GM10847 (cell line): ENCODE data around the gene ZNF48.
A peak's percentile ranks its signal among the peaks of the same experiment; 100 is the strongest.

Source experiments
- POLR2A ChIP-seq: IDR thresholded peaks from 2 replicates; pipeline ENCODE4 v1.6.1; 2011; ENCODE audit not compliant: insufficient read length; ENCODE audit errors: extremely low read depth

Gene ZNF48

GRCh38 chr16:30395155-30395991 is at the start of gene ZNF48:
ZNF48 (plus strand) TSS chr16:30395420; CDS start chr16:30395795, 375 bp downstream.
- TF ChIP-seq POLR2A: peak; percentile 56

DNA sequence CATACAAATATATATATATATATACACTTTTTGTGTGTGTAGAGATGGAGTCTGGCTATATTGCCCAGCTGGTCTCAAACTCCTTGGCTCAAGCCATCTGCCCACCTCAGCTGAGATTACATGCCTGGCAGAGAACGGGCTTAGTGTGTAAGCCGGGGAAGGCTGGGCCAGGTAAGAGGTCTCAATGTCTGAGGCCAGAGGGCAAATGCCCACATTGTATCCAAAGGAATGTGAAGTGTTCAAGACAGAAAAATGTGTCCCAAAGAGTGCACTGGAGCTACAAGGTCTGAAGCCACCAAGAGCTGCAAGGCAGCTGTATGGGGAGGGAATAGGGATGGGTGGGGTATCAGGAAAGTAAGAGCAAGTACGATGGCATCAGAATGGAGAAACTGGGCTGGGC is 48.9 kb upstream of the ZNF48 start:
- no peak for TF ChIP-seq POLR2A

DNA sequence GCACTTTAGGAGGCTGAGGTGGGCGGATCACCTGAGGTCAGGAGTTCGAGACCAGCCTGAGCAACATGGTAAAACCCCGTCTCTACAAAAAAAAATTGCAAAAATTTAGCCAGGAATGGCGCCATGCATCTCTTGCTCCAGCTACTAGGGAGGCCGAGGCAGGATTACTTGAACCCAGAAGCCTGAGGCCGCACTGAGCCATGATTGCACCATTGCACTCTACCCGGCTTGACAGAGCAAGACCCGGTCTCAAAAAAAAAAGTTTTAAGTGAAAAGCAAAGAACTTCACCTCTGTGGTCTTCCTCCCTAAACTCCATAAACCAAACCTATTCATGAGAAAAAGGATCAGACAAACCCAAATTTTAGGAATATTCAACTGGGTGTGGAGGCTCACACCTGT is 47.1 kb upstream of the ZNF48 start:
- TF ChIP-seq POLR2A: no peak

DNA sequence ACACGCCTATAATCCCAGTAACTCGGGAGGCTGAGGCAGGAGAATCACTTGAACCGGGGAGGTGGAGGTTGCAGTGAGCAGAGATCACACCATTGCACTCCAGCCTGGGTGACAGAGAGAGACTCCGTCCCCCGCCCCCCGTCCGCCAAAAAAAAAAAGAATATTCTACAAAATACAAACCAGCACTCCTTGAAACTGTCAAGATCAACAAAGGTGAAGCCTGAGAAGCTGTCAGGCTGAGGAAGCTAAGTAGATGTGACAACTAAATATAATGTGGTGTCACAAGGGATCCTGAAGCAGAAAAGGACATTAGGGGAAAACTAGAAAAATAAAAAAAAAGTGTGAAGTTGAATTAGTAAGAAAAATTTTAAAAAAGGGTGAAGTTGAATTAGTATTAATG is 46.3 kb upstream of the ZNF48 start:
- TF ChIP-seq POLR2A: no peak

- TF ChIP-seq POLR2A: no peak
Measured at GRCh38 chr16:30349675-30350074, 45.5 kb upstream of the ZNF48 start.

GRCh38 chr16:30350134-30350871 is 44.9 kb upstream of the ZNF48 start:
- no peak for TF ChIP-seq POLR2A

DNA sequence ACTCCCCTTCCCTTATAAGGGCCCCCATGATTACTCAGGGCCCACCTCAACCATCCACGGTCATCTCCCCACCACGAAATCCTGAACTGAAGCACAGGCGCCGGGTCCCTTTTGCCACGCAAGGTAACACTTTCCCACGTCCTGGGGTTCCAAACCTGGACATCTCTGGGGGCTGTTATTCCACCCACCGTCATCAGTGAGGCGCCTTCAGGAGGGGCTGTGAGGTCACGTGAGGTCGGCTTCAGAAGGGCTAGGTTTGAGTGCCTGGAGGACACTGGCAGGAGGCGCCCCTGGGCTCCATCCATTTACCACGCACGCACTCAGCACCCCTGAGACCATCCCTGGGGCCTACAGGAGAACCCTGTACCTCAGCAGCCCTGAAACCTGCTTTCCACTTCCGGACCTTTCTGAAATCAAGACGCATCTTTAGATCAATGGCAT is 44.2 kb upstream of the ZNF48 start:
- TF ChIP-seq POLR2A: no peak

DNA sequence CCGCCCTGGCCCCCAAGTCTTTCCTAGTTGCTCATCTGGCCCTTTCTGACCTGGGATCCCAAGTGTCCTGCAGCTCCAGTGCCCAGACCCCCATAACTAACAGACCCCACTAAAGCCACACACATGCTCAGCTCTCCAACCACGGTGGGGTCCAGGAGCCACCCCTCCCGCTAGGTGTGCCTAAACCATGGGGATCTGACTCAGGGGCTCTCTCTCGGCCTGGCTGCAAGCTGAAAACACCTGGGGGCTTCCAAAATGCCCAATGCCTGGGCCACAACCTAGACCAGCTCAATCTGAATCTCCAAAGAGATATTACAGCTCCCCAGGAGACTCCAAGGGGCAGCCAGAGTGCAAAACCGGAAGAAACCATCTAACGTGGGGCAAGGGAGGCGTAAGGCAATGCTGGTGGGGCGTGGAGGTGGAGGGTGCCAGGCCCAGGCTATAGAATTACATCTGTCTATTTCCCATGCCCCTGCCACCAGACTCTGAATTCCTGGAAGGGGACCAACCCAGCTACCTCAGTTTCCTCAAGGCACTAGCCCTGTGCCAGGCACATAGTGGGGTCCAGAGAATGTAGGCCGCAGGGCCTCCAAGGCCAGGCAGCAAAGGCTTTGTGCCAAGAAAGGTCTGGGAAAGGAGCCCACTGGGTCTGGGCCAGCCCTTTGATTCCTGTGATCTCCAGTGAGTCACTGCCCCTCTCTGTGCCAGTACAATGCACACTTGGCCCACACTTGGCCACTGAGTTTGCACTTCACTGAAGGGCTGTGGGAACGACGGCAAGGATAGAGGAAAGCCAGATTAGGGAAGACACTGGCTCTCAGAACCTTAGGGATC is 43.4 kb upstream of the ZNF48 start:
- TF ChIP-seq POLR2A: no peak

DNA sequence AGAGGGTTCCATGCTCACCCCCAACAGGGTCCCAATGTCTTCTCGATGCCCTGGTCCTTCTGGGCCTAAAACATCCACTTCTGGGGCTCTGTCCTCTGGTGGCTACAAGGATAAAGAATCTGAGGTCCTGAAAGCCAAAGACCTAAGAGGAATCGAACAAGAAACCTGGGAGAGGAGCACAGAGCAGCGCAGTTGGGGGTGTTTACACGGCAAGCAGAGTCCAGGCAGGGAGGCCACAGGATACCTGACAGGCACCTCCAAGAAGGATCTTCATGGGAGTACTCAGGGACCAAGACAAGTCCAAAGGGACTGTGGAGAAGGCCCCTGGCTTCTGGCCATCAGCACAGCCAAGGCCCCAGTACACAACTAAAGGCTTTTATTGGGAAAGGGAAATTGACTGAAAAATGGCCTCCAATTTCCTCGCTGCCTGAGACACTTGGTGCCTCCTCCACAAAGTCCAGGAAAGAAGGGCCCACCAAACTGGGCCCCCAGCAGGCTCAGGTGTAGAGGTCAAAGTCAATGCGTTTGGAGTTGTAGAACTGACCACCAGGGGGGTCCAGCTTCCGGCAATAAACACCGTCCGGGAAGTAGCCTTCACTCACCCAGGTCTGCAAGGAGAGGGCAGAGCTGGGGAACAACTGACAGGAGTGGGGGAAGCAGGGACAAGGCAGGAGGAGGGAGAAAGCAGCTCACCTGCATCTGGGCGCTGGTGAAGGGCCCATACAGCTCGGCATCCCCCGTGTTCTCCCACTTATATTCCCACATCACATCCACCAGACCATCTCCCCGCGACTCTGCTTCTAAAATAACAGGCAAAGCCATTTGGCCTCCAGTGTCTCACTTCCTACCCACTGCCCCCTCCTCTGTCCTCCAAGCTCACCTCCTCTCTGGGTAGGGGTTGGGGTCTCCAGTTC is 42.5 kb upstream of the ZNF48 start:
- TF ChIP-seq POLR2A: no peak

DNA sequence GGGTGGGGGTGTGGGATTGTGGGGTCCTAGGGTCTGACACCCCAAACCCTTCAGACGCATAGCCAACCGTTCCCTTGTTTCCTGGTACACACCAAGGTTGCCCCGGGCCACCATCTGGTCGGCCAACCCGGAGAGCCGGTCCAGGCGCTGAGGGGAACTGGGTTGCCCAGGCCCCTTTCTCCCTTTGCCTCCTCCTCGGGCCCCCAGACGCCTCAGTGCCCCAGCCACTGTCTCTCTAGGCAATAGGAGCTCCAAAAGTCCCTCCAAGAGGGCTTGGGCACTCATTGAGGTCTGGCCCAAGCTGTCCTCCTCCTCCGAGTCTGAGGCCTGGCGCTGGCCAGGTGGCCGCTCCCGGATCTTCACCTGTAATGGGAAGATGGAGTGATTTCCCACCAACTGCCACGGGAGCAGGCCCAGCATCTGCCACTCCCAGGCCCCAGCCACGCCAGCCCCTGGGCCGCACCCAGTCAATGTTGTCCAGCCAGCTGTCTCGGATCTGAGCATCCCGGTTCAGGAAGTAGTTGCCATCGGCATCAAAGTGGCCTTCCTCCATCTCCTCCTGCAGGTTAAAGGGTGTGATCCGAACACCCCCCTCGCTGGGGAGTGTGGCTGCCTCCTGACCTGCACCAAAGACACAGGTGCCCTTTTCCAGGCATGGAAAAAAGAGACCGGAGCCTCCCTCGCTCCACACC is 41.6 kb upstream of the ZNF48 start:
- no peak for TF ChIP-seq POLR2A

GRCh38 chr16:30354423-30355143 is 40.6 kb upstream of the ZNF48 start:
- no peak for TF ChIP-seq POLR2A

- TF ChIP-seq POLR2A: peak; percentile 5
Measured at GRCh38 chr16:30355144-30355953, 39.9 kb upstream of the ZNF48 start, which contains the start of gene CD2BP2. CD2BP2 (minus strand) TSS chr16:30355308; CDS start chr16:30354681, 627 bp downstream.
